ENCODE data around the gene MEIS1. TPM values are rescaled to one million over a fixed set of nuclear protein-coding genes. Genes with fewer than 3 reads are reported as not detected.

The MEIS1 gene
- total RNA-seq, 1 experiment from 2014 or later = 4.1 TPM

GRCh38 chr2:66582104-66582986 is 147.4 kb downstream of the MEIS1 start:
- DNase-seq (no peak), ATAC-seq (no peak)
- H3F3A ChIP-seq (ENCODE audit: low read length, unreplicated experiment) = no peaks in the 10 kb centered on the region
- no peaks in the 10 kb centered on the region for H3K79me2 ChIP-seq (ENCODE audit: low read length)
- H4K20me1 ChIP-seq (ENCODE audit: low read length) = no peaks in the 10 kb centered on the region
- peaks cover 3% of the 10 kb centered on the region; the same call in 1 of the 2 replicates for H3K4me1 ChIP-seq (ENCODE audit: insufficient read depth, low read length)
- intact Hi-C loops (cut with micrococcal nuclease) = no loop called here
- H3K27ac ChIP-seq (ENCODE audit: low read length) = no peak overlapping the region
- no peak overlapping the region for H2AFZ ChIP-seq (ENCODE audit: low read length)
- H3K4me3 ChIP-seq (ENCODE audit: low read length) = no peak overlapping the region
- no peak overlapping the region for H3K9ac ChIP-seq (ENCODE audit: low read length)
- ChIA-PET CTCF (no interaction called here), POLR2A (ENCODE audit: unreplicated experiment) (no interaction called here)
- peaks cover 68% of the 10 kb centered on the region for H3K27me3 ChIP-seq (ENCODE audit: low read length)
- H3K9me2 ChIP-seq (replicated peaks; ENCODE audit: low read length) = no peaks in the 10 kb centered on the region
- BruUV-seq (replicated peaks) = no TSS peak
- TF ChIP-seq CTCF (conservative IDR thresholded peaks at IDR 0.05; ENCODE audit: low read depth, low read length) (no peak), EZH2 (IDR thresholded peaks at IDR 0.05; ENCODE audit: low read length, unreplicated experiment) (no peak), EZH2phosphoT487 (IDR thresholded peaks at IDR 0.05; ENCODE audit: borderline replicate concordance, low read length) (no peak)
- no peak overlapping the region for H3K4me2 ChIP-seq (ENCODE audit: low read length)
- no peaks in the 10 kb centered on the region for H3K36me3 ChIP-seq (ENCODE audit: low read depth, low read length)
- H3K9me3 ChIP-seq (ENCODE audit: low read length) = no peaks in the 10 kb centered on the region

- no peak for ATAC-seq
- H4K20me1 ChIP-seq (ENCODE audit: low read length) = no peaks in the 10 kb centered on the region
- POLR2A ChIA-PET (ENCODE audit: unreplicated experiment) = no interaction called here
These were observed 148.3 kb downstream of the MEIS1 start for GRCh38 chr2:66582987-66583880.

More at GRCh38 chr2:66582987-66583880, 148.3 kb downstream of the MEIS1 start:
- no peak overlapping the region for H3K4me2 ChIP-seq (ENCODE audit: low read length)
- no peak overlapping the region for H3K9ac ChIP-seq (ENCODE audit: low read length)
- no peak overlapping the region for H3K4me3 ChIP-seq (ENCODE audit: low read length)
- CTCF ChIA-PET = no interaction called here
- no peaks in the 10 kb centered on the region for H3F3A ChIP-seq (ENCODE audit: low read length, unreplicated experiment)
- no peaks in the 10 kb centered on the region for H3K79me2 ChIP-seq (ENCODE audit: low read length)
- BruUV-seq (replicated peaks) = no TSS peak
- H3K9me3 ChIP-seq (ENCODE audit: low read length) = no peaks in the 10 kb centered on the region
- no peaks in the 10 kb centered on the region for H3K4me1 ChIP-seq (ENCODE audit: insufficient read depth, low read length)
- DNase-seq = no peak
- intact Hi-C loops (cut with micrococcal nuclease) = no loop called here
- no peaks in the 10 kb centered on the region for H3K36me3 ChIP-seq (ENCODE audit: low read depth, low read length)
- H3K9me2 ChIP-seq (replicated peaks; ENCODE audit: low read length) = no peaks in the 10 kb centered on the region
- TF ChIP-seq EZH2phosphoT487 (IDR thresholded peaks at IDR 0.05; ENCODE audit: borderline replicate concordance, low read length) = no peak
- TF ChIP-seq EZH2 (IDR thresholded peaks at IDR 0.05; ENCODE audit: low read length, unreplicated experiment) = no peak
- no peak for TF ChIP-seq CTCF (conservative IDR thresholded peaks at IDR 0.05; ENCODE audit: low read depth, low read length)
- H2AFZ ChIP-seq (ENCODE audit: low read length) = no peak overlapping the region
- no peak overlapping the region for H3K27ac ChIP-seq (ENCODE audit: low read length)
- peaks cover 60% of the 10 kb centered on the region for H3K27me3 ChIP-seq (ENCODE audit: low read length)
